Activated T-helper 2 cell treated with anti-CD3 and anti-CD28 coated beads, Interferon-gamma antibody, Interleukin-2, Interleukin-4, amounts not matched to agents 10 μg/mL and 5 μg/mL and 100 μg/mL, durations not matched to agents 14 hours and 24 hours and 36 hours (primary cell): ENCODE measurements around the gene GET4. TPM values are rescaled to one million over a fixed set of nuclear protein-coding genes. Genes with fewer than 3 reads are reported as not detected.

Experiments used
- DNase-seq: peaks from one replicate; pipeline ENCODE4 v3.0.0; 2021; ENCODE audit warnings: low spot score
- H3K27ac Mint-ChIP-seq: one replicate; pipeline ENCODE4 v1.8.0; 2021; ENCODE audit warnings: mixed read lengths
- H3K27me3 Mint-ChIP-seq: one replicate; pipeline ENCODE4 v1.8.0; 2021; ENCODE audit warnings: low read depth, mixed read lengths
- H3K36me3 Mint-ChIP-seq: one replicate; pipeline ENCODE4 v1.8.0; 2021; ENCODE audit warnings: low read depth, mixed read lengths
- H3K4me1 Mint-ChIP-seq: one replicate; pipeline ENCODE4 v1.8.0; 2021; ENCODE audit warnings: low read depth, mixed read lengths
- H3K4me3 Mint-ChIP-seq: one replicate; pipeline ENCODE4 v1.8.0; 2021; ENCODE audit warnings: low read depth, mild to moderate bottlenecking, moderate library complexity, mixed read lengths
- H3K9me3 Mint-ChIP-seq: one replicate; pipeline ENCODE4 v1.8.0; 2021; ENCODE audit warnings: mixed read lengths
- intact Hi-C: fragments of 100-400 bp; cut with micrococcal nuclease; formaldehyde crosslinking; loops from one replicate; pipeline ENCODE4 v1.15.1; 2023
- total RNA-seq: library from RNA; stranded (reverse); gene quantifications from 2 replicates; pipeline ENCODE4 v1.2.3, GENCODE V29; 2022

The GET4 gene
- total RNA-seq, 1 donor from 2014 or later, result 32.2 TPM

DNA sequence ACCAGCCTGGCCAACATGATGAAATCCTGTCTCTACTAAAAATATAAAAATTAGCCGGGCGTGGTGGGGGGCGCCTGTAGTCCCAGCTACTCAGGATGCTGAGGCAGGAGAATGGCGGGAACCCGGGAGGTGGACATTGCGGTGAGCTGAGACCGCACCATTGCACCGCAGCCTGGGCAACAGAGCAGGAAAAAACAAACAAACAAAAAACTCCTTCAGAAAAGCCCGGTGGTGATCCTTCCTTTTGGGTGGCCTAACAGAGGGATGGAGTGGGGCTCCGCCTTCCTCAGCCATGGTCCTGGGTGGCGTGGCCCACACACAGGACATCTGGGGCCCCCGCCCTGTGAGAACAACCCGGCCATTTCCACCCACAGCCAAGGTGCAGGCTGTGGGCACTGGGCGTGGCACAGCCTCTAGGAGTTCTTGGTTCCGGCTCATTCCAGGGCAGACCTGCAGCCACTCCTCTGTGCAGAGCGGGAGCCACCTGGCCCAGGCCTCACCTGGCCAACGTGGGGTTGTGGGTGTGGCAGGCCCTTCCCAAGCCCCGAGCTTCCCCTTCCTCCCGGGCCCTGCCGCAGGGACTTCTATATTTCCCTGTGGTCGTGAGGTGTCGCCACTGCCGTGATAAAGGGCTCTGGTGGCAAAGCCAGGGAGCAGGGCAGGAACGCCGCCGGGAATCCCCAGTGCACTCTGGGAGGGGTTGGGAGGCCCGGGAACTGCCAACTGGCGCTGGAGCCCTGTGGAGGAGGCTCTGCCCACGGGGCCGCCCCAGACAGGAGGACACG lies 37.6 kb downstream of the GET4 start:
- intact Hi-C loops, result loop anchor here (10.0 kb wide), 1 partner anchor 131 kb away; the partner anchor contains the start of gene GPR146

DNA sequence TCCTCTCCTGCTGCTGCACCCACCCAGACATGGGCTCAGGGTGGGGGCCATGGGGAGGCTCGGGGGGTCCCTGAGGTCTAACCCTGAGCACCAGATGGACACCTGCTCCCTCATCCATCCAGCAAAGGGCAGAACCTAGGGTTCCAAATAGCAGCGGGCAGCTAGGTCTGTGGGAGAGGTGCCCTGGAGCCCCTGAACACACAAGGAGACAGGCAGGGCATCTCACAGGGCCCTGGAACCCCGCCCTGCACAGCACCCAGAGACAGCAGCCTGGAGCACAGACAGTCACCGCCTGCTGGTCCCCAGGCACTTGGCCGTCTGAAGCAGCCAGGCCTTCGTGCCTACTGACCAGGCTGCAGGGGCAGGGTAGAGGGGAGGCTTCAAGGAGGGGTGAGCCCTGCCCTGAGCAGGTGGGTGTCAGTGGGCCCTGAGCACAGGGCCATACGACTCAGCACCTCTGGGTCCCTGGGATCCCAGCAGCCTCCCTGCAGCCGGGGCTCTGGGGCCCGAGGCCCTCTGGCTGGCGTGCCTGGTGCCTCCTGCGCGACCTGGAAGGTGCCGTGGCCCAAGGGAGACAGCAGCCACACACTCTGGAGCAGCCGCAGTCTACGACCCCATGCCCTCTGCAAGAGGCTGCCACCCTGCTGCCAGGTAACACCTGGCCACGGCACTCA lies 38.3 kb downstream of the GET4 start:
- Mint-ChIP-seq H3K36me3 (peaks cover 8% of the 10 kb centered on the region), H3K4me3 (no peak overlapping the region), H3K4me1 (peaks cover 12% of the 10 kb centered on the region), H3K9me3 (no peaks in the 10 kb centered on the region), H3K27me3 (no peaks in the 10 kb centered on the region), H3K27ac (no peak overlapping the region)
- intact Hi-C loops, result loop anchor here (10.0 kb wide), 1 partner anchor 130 kb away; the partner anchor contains the start of gene GPR146
- no peak for DNase-seq

More for the DNA sequence above, 37.6 kb downstream of the GET4 start:
- Mint-ChIP-seq H3K27ac (no peak overlapping the region), H3K4me3 (no peak overlapping the region), H3K27me3 (no peaks in the 10 kb centered on the region), H3K36me3 (peaks cover 3% of the 10 kb centered on the region), H3K4me1 (peaks cover 8% of the 10 kb centered on the region), H3K9me3 (no peaks in the 10 kb centered on the region)
- no peak for DNase-seq

DNA sequence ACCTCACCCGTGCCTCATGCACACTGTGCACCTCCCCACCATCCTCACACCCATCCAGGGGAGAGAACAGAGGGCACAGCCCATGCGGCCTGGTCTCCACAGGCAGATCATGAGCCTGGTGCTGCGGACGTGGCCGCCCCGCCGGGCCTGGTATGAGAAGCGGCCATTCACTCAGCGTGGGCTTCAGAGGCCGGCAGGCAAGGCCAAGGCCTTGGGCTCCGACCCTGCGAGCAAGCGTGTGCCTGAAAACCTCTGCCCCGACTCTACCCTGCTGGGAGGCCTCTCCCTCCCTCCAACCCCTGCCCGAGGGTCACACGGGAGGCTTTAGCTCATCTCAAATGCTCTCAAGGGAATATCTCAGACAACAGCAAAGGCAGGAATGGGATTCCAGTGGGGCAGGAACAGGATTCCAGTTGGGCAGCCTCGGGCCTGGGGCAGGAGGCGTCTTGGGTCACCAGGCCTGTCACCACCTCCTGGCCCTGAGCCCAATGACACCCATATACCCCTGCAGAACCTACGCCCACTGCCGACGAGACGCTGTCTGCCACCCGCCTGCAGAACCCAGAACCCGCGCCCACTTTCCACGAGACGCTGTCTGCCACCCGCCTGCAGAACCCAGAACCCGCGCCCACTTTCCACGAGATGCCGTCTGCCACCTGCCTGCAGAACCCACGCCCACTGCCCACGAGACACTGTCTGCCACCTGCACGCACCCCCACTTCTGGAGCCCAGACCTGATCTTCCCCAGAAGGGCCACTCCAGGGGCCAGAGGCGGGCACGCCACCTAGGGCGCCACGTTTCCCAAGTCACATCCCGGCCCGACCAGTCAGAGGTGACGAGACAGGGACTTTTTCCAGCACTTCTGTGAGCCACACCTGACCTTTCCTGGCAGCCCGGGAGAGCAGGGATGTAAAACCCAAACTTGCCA lies 39.2 kb downstream of the GET4 start:
- peaks cover 6% of the 10 kb centered on the region for H3K36me3 Mint-ChIP-seq
- no peak for DNase-seq
- H3K27ac Mint-ChIP-seq, result no peak overlapping the region
- no peak overlapping the region for H3K4me3 Mint-ChIP-seq
- intact Hi-C loops, result loop anchor here (10.0 kb wide), 1 partner anchor 129 kb away; the partner anchor contains the start of gene GPR146
- no peaks in the 10 kb centered on the region for H3K9me3 Mint-ChIP-seq
- H3K27me3 Mint-ChIP-seq, result no peaks in the 10 kb centered on the region
- peaks cover 9% of the 10 kb centered on the region for H3K4me1 Mint-ChIP-seq

DNA sequence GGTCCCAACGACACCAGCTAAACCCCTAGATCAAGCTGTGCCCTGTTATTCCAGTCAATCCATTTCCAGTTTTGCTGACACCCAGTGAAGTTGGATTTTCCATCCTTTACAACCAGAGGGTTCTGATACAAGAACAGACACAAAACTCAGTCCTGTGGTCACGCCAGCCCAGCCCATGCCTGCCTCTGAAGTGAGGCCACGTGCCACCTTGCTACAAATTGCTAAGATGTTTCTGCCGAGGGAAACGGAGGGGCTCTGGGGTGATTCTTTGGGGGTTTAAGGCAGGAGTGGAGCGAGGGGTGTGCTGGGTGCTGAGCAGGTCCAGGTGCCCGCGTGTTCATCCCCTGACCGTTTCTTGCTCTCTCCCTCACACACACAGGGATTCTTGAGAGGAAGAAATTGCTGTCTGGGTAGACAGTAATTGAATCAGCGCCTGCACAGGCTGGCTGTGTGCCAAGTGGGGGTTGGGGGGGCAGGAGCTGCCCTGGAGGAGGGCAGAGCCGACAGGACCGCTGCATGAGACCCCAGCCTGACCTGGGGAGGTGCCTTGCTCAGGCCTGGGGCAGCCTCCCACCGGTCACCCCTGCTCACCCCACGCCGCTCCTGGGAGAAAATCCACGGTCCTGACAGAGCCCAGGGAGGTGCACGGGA lies 40.1 kb downstream of the GET4 start:
- Mint-ChIP-seq H3K4me3 (no peak overlapping the region), H3K9me3 (no peaks in the 10 kb centered on the region), H3K27me3 (no peaks in the 10 kb centered on the region), H3K4me1 (peaks cover 18% of the 10 kb centered on the region), H3K36me3 (peaks cover 15% of the 10 kb centered on the region), H3K27ac (no peak overlapping the region)
- intact Hi-C loops, result loop anchor here (10.0 kb wide), 1 partner anchor 128 kb away; the partner anchor contains the start of gene GPR146
- DNase-seq, result no peak

GRCh38 chr7:917255-918117 lies 41.1 kb downstream of the GET4 start:
- DNase-seq, result no peak
- no peaks in the 10 kb centered on the region for H3K27me3 Mint-ChIP-seq
- no peak overlapping the region for H3K27ac Mint-ChIP-seq
- no peak overlapping the region for H3K4me3 Mint-ChIP-seq
- H3K4me1 Mint-ChIP-seq, result peaks cover 18% of the 10 kb centered on the region
- intact Hi-C loops, result loop anchor here (10.0 kb wide), 1 partner anchor 127 kb away; the partner anchor contains the start of gene GPR146
- H3K36me3 Mint-ChIP-seq, result peaks cover 15% of the 10 kb centered on the region
- no peaks in the 10 kb centered on the region for H3K9me3 Mint-ChIP-seq

DNA sequence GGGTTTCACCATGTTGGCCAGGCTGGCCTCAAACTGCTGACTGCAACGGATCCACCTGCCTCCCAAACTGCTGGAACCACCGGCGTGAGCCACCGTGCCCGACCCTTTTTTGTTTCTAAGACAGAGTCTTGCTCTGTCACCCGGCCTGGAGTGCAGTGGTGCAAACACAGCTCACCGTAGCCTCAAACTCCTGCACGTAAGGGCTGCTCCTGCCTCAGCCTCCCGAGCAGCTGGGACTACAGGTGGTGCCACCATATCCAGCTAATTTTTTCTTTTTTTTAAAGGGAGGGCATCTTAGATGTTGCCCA lies 41.7 kb downstream of the GET4 start:
- Mint-ChIP-seq H3K4me1 (peaks cover 20% of the 10 kb centered on the region), H3K27me3 (no peaks in the 10 kb centered on the region), H3K27ac (no peak overlapping the region), H3K4me3 (no peak overlapping the region), H3K9me3 (no peaks in the 10 kb centered on the region), H3K36me3 (peaks cover 15% of the 10 kb centered on the region)
- intact Hi-C loops, result loop anchor here (10.0 kb wide), 1 partner anchor 127 kb away; the partner anchor contains the start of gene GPR146
- no peak for DNase-seq

DNA sequence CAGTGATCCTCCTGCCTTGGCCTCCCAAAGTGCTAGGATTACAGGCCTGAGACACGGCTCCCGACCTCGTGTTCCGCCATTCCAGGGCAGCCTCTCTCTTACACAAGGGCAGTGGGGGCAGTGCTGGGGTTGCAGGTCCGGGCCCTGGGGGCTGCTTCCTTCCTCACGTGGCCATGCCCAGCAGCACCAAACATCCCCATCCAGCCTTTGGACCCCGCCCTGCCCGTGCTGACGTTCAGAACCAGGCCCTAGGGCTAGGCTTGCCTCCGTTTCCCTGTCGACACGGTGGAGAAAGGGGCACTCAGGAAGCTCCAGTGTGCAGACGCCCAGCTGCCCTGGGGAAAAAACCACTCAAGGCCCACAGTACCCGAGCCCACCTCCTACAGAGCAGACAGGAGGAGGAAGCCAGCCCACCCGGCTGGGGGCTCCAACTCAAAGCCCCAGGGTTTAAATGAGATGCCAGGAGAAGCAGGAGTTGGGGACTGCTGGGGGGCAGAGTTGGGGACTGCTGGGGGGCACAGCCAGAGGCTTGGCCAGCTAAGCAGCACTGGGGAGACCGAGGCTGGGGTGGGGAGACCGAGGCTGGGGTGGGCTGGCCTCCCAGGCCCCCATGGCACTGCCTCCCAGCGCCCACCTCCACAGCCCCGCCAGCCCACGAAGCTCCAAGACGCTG lies 42.2 kb downstream of the GET4 start:
- Mint-ChIP-seq H3K4me3 (no peak overlapping the region), H3K27me3 (no peaks in the 10 kb centered on the region), H3K4me1 (peaks cover 21% of the 10 kb centered on the region), H3K9me3 (no peaks in the 10 kb centered on the region), H3K27ac (no peak overlapping the region), H3K36me3 (peaks cover 15% of the 10 kb centered on the region)
- intact Hi-C loops, result loop anchor here (10.0 kb wide), 1 partner anchor 126 kb away; the partner anchor contains the start of gene GPR146
- no peak for DNase-seq

GRCh38 chr7:919114-919442 lies 42.7 kb downstream of the GET4 start:
- intact Hi-C loops, result loop anchor here (10.0 kb wide), 1 partner anchor 126 kb away; the partner anchor contains the start of gene GPR146
- no peak overlapping the region for H3K4me3 Mint-ChIP-seq
- no peak for DNase-seq
- no peak overlapping the region for H3K27ac Mint-ChIP-seq
- peaks cover 15% of the 10 kb centered on the region for H3K36me3 Mint-ChIP-seq
- no peaks in the 10 kb centered on the region for H3K9me3 Mint-ChIP-seq
- peaks cover 21% of the 10 kb centered on the region for H3K4me1 Mint-ChIP-seq
- H3K27me3 Mint-ChIP-seq, result no peaks in the 10 kb centered on the region

DNA sequence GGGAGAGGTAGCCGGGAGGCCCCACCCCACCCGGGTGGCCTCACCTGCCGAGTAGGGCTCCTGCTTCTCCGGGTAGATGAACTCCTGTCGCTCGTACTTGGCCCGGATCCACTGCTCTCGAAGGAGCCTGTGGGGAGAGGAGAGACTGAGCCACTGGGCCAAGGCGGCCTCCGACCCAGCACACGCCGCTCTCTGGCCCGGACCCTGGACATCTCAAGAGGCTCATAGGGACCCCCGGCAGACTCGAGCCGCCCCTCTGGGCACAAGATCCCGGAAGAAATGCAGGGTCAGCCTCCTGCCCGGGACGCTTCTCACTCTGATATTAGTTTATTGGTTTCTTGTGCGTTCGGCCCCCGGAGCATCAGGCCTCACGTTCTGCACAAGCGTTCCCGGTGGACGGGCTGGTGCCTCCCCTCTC lies 43.6 kb downstream of the GET4 start:
- Mint-ChIP-seq H3K36me3 (peaks cover 15% of the 10 kb centered on the region), H3K9me3 (no peaks in the 10 kb centered on the region), H3K4me1 (peaks cover 25% of the 10 kb centered on the region), H3K27ac (no peak overlapping the region), H3K27me3 (no peaks in the 10 kb centered on the region), H3K4me3 (no peak overlapping the region)
- no peak for DNase-seq
- intact Hi-C loops, result loop anchor here (5.0 to 10.0 kb wide), 3 partner anchors 37 to 318 kb away; partner anchors contain the start of gene GPR146

DNA sequence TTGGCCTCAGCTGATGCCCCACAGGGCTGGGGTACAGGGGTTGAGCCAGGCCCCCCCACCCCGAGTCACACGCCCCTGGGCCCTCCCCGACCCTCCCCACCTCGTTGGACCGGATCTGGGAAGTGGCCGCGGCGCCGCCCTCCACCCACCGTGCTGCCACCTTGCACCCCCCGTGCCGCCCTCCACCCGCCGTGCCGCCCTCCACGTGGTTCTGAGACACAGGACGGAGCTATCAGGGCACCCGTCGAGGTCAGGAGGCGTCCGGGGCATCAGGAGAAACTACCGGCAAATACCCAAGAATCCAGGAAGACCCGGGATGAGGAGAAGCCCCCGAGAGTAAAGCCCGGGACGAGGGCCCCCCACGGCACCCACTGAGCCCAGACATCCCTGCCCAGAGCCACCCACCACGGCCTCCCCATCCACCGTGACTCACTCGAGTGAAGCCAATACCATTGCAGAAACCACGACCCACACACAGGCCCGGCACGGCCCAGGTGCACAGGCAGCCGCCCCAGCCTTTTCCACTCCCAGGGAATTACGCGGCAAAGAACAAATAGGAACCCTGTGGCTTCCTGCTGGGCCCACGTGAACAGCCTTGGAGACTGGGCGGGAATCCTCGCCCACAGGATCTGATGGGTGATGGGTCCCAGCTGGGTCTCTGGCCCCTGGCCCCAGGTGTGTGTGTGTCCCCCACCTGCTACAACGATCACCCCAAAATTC lies 44.2 kb downstream of the GET4 start:
- no peaks in the 10 kb centered on the region for H3K27me3 Mint-ChIP-seq
- H3K4me3 Mint-ChIP-seq, result peak overlapping the region; percentile 26
- no peak for DNase-seq
- peaks cover 15% of the 10 kb centered on the region for H3K36me3 Mint-ChIP-seq
- H3K9me3 Mint-ChIP-seq, result no peaks in the 10 kb centered on the region
- H3K4me1 Mint-ChIP-seq, result peaks cover 25% of the 10 kb centered on the region
- intact Hi-C loops, result loop anchor here (5.0 kb wide), 2 partner anchors 37 to 318 kb away; no protein-coding TSS in a partner anchor
- H3K27ac Mint-ChIP-seq, result peak overlapping the region; percentile 94
